Adrenal gland (tissue), 5 donors: ENCODE measurements around the gene L3MBTL3.

ENCODE experiments used
- CTCF ChIP-seq, 6 experiments: fragments of 450-650 bp in 4 of 6; fragments of 200-600 bp in 2 of 6; sonication (generic) in 1 of 6; IDR thresholded peaks; 1 replicate in 5 of 6; 2 replicates in 1 of 6; pipeline versions ENCODE4 v1.5.1 to v1.8.0; 2016 to 2021; ENCODE audit warnings: antibody characterized with exemption in 6 of 6, mild to moderate bottlenecking in 2 of 6, moderate library complexity in 1 of 6
- POLR2A ChIP-seq, 2 donors: fragments of 450-650 bp; IDR thresholded peaks; one replicate each; pipeline ENCODE4 v1.6.1; 2017; ENCODE audit warnings: antibody characterized with exemption in 2 of 2, mild to moderate bottlenecking in 2 of 2, moderate library complexity in 1 of 2
- donor health status: DM: no; HTN: no; CAD: no.

GRCh38 chr6:130055271-130055670 lies 36.9 kb downstream of the L3MBTL3 start:
- TF ChIP-seq CTCF (IDR thresholded peaks at IDR 0.05): no peak
- no peak for TF ChIP-seq POLR2A (IDR thresholded peaks at IDR 0.05)
